Measurements from ENCODE around the gene C9orf50. TPM values are rescaled to one million over a fixed set of nuclear protein-coding genes. Genes with fewer than 3 reads are reported as not detected.

Gene C9orf50
- total RNA-seq, 1 donor from 2014 or later, result not detected

GRCh38 chr9:129640871-129641749 lies 20.2 kb upstream of the C9orf50 start:
- Histone ChIP-seq H3K36me3 (ENCODE audit: control insufficient read depth, insufficient read depth, low read length) (no peaks in the 10 kb centered on the region), H3K4me3 (ENCODE audit: low read depth, low read length) (peak overlapping the region; percentile 97), H3K27me3 (ENCODE audit: control insufficient read depth, insufficient read depth, low read length) (no peaks in the 10 kb centered on the region)
- no peak for TF ChIP-seq CTCF (IDR thresholded peaks at IDR 0.05; ENCODE audit: insufficient read depth, low read length, poor library complexity, severe bottlenecking)
- no peak for DNase-seq (ENCODE audit: low read depth)

- DNase-seq (ENCODE audit: low read depth), result no peak
- peak overlapping the region; percentile 97 for H3K4me3 ChIP-seq (ENCODE audit: low read depth, low read length)
- no peaks in the 10 kb centered on the region for H3K36me3 ChIP-seq (ENCODE audit: control insufficient read depth, insufficient read depth, low read length)
- no peak for TF ChIP-seq CTCF (IDR thresholded peaks at IDR 0.05; ENCODE audit: insufficient read depth, low read length, poor library complexity, severe bottlenecking)
- H3K27me3 ChIP-seq (ENCODE audit: control insufficient read depth, insufficient read depth, low read length), result no peaks in the 10 kb centered on the region
These were observed 19.4 kb upstream of the C9orf50 start for GRCh38 chr9:129640086-129640870.

- no peak overlapping the region for H3K4me3 ChIP-seq (ENCODE audit: low read depth, low read length)
- H3K27me3 ChIP-seq (ENCODE audit: control insufficient read depth, insufficient read depth, low read length), result no peaks in the 10 kb centered on the region
- no peak for TF ChIP-seq CTCF (IDR thresholded peaks at IDR 0.05; ENCODE audit: insufficient read depth, low read length, poor library complexity, severe bottlenecking)
- no peaks in the 10 kb centered on the region for H3K36me3 ChIP-seq (ENCODE audit: control insufficient read depth, insufficient read depth, low read length)
- DNase-seq (ENCODE audit: low read depth), result no peak
These were observed 18.8 kb upstream of the C9orf50 start for GRCh38 chr9:129639756-129640085.

- Histone ChIP-seq H3K4me3 (ENCODE audit: low read depth, low read length) (no peak overlapping the region), H3K27me3 (ENCODE audit: control insufficient read depth, insufficient read depth, low read length) (no peaks in the 10 kb centered on the region), H3K36me3 (ENCODE audit: control insufficient read depth, insufficient read depth, low read length) (no peaks in the 10 kb centered on the region)
- no peak for DNase-seq (ENCODE audit: low read depth)
- TF ChIP-seq CTCF (IDR thresholded peaks at IDR 0.05; ENCODE audit: insufficient read depth, low read length, poor library complexity, severe bottlenecking), result no peak
These were observed 18.2 kb upstream of the C9orf50 start for GRCh38 chr9:129639034-129639630.

GRCh38 chr9:129637673-129638439 lies 17.0 kb upstream of the C9orf50 start:
- DNase-seq (ENCODE audit: low read depth), result no peak
- no peaks in the 10 kb centered on the region for H3K27me3 ChIP-seq (ENCODE audit: control insufficient read depth, insufficient read depth, low read length)
- no peaks in the 10 kb centered on the region for H3K36me3 ChIP-seq (ENCODE audit: control insufficient read depth, insufficient read depth, low read length)
- H3K4me3 ChIP-seq (ENCODE audit: low read depth, low read length), result no peak overlapping the region
- no peak for TF ChIP-seq CTCF (IDR thresholded peaks at IDR 0.05; ENCODE audit: insufficient read depth, low read length, poor library complexity, severe bottlenecking)
